GM18519 (cell line): ENCODE measurements around the gene FRA10AC1.

Source experiments
- ATAC-seq: cut with Tn5 transposase; IDR thresholded peaks from one replicate; pipeline ENCODE4 v1.9.1; 2021; ENCODE audit warnings: mild to moderate bottlenecking, moderate library complexity; ENCODE audit not compliant: unreplicated experiment, low FRiP score

Gene FRA10AC1

DNA sequence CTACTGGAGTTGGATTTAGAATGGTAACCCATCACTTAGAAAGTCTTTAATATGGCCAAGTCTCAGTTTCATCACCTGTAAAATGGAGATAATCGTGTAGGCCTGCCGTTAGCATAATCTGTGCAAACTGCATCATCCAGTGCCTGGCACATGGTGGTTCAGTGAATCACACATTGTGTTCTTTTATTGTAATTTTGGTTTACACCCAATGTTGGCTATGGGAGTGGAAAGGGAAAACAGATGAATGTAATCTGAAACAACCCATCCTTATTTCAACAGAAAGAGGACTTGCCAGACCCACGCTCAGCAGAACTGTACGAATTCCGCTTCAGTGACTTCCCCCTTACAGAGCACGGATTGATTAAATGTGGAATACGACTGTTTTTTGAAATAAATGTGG is 62.6 kb downstream of the FRA10AC1 start:
- no peak for ATAC-seq

DNA sequence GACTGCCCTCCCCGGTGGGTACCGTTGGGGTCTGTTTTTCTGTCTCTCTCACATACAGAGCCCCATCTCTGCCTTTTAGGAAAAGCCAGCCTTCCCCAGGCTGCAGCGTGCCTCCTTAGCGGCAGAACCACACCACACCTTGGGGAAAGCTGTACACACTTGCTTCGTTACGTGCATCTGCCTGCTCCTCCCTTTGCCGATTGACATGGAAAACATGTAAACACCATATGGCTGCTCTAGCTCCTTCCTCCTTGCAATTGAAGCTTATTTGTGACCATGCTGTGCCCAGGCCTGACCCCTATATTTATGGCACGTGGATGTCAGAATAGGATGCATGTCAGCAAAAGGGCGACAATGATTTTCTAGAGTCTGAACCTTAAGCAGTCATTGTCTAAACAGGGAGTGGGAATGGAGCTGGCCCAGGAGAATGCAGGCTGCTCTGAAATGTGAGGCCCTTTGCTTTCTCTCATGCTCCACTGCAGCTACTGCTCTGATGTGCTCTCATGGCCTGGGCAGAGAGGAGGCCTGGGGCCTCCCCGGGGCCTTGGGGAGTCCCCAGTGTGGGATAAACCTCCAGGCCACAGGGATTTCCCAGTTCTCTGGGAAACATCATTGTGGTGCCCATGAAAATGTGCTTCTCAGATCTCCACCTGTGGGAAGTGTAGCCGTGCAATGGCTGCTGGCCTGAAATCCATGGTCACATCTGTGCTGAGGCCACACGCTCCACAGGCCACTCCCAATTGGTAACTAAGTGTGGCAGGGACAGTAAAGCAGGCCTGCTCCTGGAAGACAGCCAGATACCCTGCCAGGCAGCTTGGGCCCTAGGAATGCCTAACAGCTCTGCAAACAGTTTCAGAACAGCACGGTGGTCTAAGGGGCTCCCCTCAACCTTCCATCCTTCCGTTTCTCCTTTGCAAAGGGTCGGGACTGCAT is 71.5 kb downstream of the FRA10AC1 start:
- ATAC-seq, result no peak

DNA sequence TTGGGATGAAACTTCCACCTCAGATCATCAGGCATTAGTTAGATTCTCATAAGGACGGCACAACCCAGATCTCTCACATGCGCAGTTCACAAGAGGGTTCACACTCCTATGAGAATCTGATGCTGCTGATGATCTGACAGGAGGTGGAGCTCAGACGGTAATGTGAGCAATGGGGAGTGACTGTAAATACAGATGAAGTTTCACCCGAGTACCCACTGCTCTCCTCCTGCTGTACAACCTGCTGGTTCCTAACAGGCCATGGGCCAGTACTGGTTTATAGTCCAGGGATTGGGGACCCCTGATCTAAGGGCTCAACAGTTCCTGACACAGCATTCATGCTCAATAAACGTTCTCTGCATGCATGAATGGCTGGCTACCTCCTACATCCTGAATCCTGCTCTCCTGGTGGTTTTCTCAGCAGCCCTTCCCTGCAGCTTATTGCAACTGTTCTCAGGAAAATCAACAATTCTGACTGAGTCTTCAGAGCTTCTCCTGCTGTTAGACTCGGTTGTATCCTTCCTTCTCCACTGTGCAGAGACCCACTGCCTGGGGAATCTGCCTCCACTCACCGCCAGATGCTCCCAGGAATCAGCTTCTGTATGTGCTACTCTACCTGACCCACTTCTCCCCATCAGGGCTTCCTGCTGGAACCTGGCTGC is 72.6 kb downstream of the FRA10AC1 start:
- no peak for ATAC-seq

DNA sequence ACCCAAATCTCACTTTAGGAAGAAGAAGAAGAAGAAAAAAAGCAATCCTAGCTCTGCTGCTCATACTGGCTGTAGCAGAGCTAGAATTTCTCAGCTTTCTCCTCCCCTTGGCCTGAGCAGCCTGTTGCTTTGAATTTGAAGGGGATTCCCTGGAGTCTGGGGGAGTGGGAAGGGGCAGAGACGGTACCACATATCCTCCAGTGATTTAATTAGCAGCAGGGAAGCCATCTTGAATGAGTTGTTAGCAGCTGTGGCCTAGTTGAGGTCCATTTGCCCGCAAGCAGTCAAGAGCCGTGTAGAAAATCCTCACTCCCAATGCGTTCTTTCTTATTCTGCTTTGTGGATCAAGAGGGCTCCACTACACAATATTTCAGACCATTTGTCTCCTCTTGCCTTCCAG is 73.5 kb downstream of the FRA10AC1 start:
- no peak for ATAC-seq

DNA sequence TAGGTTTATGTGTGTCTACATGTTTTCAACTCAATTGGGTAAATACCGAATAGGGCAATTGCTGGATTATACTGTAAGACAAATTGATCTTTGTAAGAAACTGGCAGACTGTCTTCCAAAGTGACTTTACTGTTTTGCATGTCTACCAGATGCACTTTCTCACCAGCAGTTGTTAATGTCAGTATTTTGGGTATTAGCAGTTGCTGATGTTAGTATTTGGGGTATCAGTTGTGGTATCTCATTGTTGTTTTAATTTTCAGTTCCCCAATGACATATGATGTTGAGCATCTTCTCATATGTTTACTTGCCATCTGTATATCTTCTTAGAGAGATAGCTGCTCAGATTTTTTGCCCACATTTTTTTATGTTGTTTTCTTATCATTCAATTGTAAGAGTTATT is 79.5 kb downstream of the FRA10AC1 start:
- ATAC-seq, result no peak

DNA sequence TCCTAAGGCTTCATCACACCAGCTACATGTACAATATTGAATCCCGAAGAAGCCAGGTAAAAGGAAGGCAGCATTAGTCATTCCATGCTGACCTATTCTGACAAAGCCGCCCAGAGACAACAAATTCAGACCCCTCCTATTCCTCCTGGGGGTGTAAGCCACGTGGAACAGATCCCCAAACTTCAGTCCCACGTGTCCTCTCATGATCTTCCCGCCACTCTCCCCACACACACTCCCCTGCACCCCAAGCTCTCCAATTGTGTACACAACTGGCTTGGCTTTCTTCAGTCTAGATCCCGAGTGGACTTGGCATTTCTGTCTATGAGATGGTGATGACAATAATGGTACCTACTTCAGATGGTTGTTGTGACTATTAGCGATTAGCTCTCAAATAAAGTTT is 81.5 kb downstream of the FRA10AC1 start:
- ATAC-seq, result no peak
